Measurements from ENCODE around the gene THRAP3. TPM values are rescaled to one million over a fixed set of nuclear protein-coding genes. Genes with fewer than 3 reads are reported as not detected.

The THRAP3 gene
- polyA plus RNA-seq, 1 of the 3 experiments (the other 2 are of a cell fraction) = 33.7 TPM

DNA sequence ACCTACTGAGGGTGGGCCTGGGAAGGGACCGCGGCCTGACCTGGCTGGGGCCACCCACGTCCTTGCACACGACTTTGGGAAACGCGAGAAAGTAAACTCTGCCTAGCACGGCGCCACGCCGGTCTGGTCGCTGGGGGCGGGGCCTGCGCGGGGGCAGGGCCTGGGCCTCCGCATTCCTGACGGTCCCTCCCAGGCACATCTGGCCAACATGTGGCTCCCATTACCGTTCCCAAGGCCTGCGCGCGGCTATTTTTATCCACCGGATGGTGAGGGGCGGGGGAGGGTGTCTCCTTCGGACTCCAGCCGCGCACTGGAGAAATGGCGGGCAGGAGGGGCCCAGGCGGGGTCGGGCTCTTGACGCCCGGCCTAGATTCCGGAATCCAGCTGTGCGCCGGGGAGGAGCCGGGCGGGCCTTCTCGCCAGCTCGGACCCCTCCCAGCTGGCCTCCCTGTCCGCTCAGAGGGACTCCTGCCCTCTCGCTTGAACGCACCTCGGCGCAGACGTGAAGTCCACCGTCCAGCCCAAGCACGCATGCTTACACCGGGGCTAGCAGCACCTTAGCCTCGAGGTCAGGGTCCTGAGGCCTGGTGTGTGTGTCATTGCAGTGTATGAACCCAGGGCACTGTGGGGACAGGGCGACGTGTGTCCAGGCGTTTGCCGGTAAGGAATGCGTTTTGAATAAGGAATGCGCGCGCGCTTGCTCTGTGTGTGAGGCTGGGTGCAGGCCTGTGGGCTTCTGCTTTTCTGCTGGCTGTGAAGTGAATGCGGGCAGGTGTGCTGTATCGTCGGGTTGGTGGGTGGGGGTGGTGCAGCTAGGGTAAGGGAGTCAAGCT, 97.1 kb downstream of the THRAP3 start (continued):
- TF ChIP-seq NRF1 (IDR thresholded peaks at IDR 0.05; ENCODE audit: low read depth, low read length) = no peak
- TF ChIP-seq EP300 (IDR thresholded peaks at IDR 0.05; ENCODE audit: borderline replicate concordance in 1 of 2, low read depth in 1 of 2, low read length in 1 of 2) = no peak
- TF ChIP-seq, protein P1, sequence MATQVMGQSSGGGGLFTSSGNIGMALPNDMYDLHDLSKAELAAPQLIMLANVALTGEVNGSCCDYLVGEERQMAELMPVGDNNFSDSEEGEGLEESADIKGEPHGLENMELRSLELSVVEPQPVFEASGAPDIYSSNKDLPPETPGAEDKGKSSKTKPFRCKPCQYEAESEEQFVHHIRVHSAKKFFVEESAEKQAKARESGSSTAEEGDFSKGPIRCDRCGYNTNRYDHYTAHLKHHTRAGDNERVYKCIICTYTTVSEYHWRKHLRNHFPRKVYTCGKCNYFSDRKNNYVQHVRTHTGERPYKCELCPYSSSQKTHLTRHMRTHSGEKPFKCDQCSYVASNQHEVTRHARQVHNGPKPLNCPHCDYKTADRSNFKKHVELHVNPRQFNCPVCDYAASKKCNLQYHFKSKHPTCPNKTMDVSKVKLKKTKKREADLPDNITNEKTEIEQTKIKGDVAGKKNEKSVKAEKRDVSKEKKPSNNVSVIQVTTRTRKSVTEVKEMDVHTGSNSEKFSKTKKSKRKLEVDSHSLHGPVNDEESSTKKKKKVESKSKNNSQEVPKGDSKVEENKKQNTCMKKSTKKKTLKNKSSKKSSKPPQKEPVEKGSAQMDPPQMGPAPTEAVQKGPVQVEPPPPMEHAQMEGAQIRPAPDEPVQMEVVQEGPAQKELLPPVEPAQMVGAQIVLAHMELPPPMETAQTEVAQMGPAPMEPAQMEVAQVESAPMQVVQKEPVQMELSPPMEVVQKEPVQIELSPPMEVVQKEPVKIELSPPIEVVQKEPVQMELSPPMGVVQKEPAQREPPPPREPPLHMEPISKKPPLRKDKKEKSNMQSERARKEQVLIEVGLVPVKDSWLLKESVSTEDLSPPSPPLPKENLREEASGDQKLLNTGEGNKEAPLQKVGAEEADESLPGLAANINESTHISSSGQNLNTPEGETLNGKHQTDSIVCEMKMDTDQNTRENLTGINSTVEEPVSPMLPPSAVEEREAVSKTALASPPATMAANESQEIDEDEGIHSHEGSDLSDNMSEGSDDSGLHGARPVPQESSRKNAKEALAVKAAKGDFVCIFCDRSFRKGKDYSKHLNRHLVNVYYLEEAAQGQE (IDR thresholded peaks at IDR 0.05; ENCODE audit: low read depth, low read length) = no peak
- TF ChIP-seq NFIC (IDR thresholded peaks at IDR 0.05; ENCODE audit: borderline replicate concordance) = no peak
- no peak for TF ChIP-seq TAF1 (IDR thresholded peaks at IDR 0.05; ENCODE audit: borderline replicate concordance, low read depth, low read length)
- no peak for TF ChIP-seq ELF1 (IDR thresholded peaks at IDR 0.05)
- TF ChIP-seq CHD2 (IDR thresholded peaks at IDR 0.05; ENCODE audit: low read length, partially characterized antibody) = peak; percentile 43
- TF ChIP-seq, protein P2, sequence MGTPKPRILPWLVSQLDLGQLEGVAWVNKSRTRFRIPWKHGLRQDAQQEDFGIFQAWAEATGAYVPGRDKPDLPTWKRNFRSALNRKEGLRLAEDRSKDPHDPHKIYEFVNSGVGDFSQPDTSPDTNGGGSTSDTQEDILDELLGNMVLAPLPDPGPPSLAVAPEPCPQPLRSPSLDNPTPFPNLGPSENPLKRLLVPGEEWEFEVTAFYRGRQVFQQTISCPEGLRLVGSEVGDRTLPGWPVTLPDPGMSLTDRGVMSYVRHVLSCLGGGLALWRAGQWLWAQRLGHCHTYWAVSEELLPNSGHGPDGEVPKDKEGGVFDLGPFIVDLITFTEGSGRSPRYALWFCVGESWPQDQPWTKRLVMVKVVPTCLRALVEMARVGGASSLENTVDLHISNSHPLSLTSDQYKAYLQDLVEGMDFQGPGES (IDR thresholded peaks at IDR 0.05; ENCODE audit: low read depth, low read length) = no peak
- no peak for TF ChIP-seq YY1 (IDR thresholded peaks at IDR 0.05; ENCODE audit: low read depth)
- TF ChIP-seq, protein P3, sequence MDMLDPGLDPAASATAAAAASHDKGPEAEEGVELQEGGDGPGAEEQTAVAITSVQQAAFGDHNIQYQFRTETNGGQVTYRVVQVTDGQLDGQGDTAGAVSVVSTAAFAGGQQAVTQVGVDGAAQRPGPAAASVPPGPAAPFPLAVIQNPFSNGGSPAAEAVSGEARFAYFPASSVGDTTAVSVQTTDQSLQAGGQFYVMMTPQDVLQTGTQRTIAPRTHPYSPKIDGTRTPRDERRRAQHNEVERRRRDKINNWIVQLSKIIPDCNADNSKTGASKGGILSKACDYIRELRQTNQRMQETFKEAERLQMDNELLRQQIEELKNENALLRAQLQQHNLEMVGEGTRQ (IDR thresholded peaks at IDR 0.05; ENCODE audit: borderline replicate concordance, low read depth, low read length) = no peak
- no peak for TF ChIP-seq JUND (IDR thresholded peaks at IDR 0.05)
- no peak for TF ChIP-seq GATA2 (CRISPR knock-in tag; IDR thresholded peaks at IDR 0.05)
